DOHH2 (cell line): Measurements from ENCODE around the gene MAP2.

Experiments used
- H3F3A ChIP-seq: fragments of 200-600 bp; sonication (generic), shearing (Covaris generic); 2 replicates; pipeline ENCODE4 v1.6.0; 2016; ENCODE audit warnings: antibody characterized with exemption, mild to moderate bottlenecking; ENCODE audit not compliant: control insufficient read depth, insufficient read depth
- H3K27ac ChIP-seq: fragments of 200-600 bp; sonication (generic); 2 replicates; pipeline ENCODE4 v1.5.1; 2014; ENCODE audit warnings: low read depth, mild to moderate bottlenecking, low read length, moderate library complexity
- H3K27me3 ChIP-seq: fragments of 200-600 bp; sonication (generic); 2 replicates; pipeline ENCODE4 v1.6.1; 2014; ENCODE audit warnings: mild to moderate bottlenecking, low read length, mixed read lengths; ENCODE audit not compliant: control insufficient read depth
- H3K36me3 ChIP-seq: fragments of 200-600 bp; sonication (generic); 2 replicates; pipeline ENCODE4 v1.6.1; 2014; ENCODE audit warnings: mild to moderate bottlenecking, low read length, moderate library complexity, mixed read lengths; ENCODE audit not compliant: control insufficient read depth
- H3K4me1 ChIP-seq: fragments of 200-600 bp; sonication (generic); 2 replicates; pipeline ENCODE4 v1.6.1; 2014; ENCODE audit warnings: mild to moderate bottlenecking, low read length, mixed read lengths; ENCODE audit not compliant: control insufficient read depth
- H3K4me2 ChIP-seq: fragments of 200-600 bp; sonication (generic); 2 replicates; pipeline ENCODE4 v1.6.0; 2014; ENCODE audit warnings: mild to moderate bottlenecking, low read length, moderate library complexity
- H3K4me3 ChIP-seq: fragments of 200-600 bp; sonication (generic); 2 replicates; pipeline ENCODE4 v1.5.1; 2014; ENCODE audit warnings: mild to moderate bottlenecking, low read length, mixed read lengths
- H3K79me2 ChIP-seq: fragments of 200-600 bp; sonication (generic); 2 replicates; pipeline ENCODE4 v1.6.1; 2014; ENCODE audit warnings: mild to moderate bottlenecking, low read length, mixed read lengths; ENCODE audit not compliant: control insufficient read depth
- H3K9me2 ChIP-seq: fragments of 200-600 bp; sonication (generic); replicated peaks from 2 replicates; pipeline ENCODE4 v1.6.1; 2014; ENCODE audit warnings: mild to moderate bottlenecking, low read length, mixed read lengths; ENCODE audit not compliant: control insufficient read depth
- H3K9me3 ChIP-seq: fragments of 200-600 bp; sonication (generic); 2 replicates; pipeline ENCODE4 v1.6.1; 2014; ENCODE audit warnings: antibody characterized with exemption, low read length, mixed read lengths; ENCODE audit not compliant: control insufficient read depth, insufficient read depth
- H4K20me1 ChIP-seq: fragments of 200-600 bp; sonication (generic); 2 replicates; pipeline ENCODE4 v1.6.0; 2014; ENCODE audit warnings: low read depth, mild to moderate bottlenecking, antibody characterized with exemption, low read length, moderate library complexity; ENCODE audit not compliant: control insufficient read depth, insufficient read depth
- CTCF ChIP-seq: fragments of 200-600 bp; sonication (generic); IDR thresholded peaks from one replicate; pipeline ENCODE4 v1.5.1; 2014; ENCODE audit warnings: antibody characterized with exemption, mild to moderate bottlenecking, low read depth, low read length; ENCODE audit not compliant: poor library complexity, severe bottlenecking
- EZH2phosphoT487 ChIP-seq: fragments of 200-600 bp; sonication (generic); IDR thresholded peaks from 2 replicates; pipeline ENCODE4 v1.6.1; 2017; ENCODE audit warnings: borderline replicate concordance, mild to moderate bottlenecking, antibody characterized with exemption, low read length, moderate library complexity, mixed read lengths

Gene MAP2

GRCh38 chr2:209387389-209387788 lies 36.5 kb upstream of the MAP2 start:
- H3K9me2 ChIP-seq: no peaks in the 10 kb centered on the region

GRCh38 chr2:209388446-209389037 lies 35.3 kb upstream of the MAP2 start:
- Histone ChIP-seq H4K20me1 (no peaks in the 10 kb centered on the region), H3K27me3 (peaks cover 2% of the 10 kb centered on the region; the same call in 1 of the 2 replicates), H3K36me3 (no peaks in the 10 kb centered on the region), H3K4me1 (no peaks in the 10 kb centered on the region), H3K9me2 (no peaks in the 10 kb centered on the region), H3F3A (no peaks in the 10 kb centered on the region), H3K9me3 (no peaks in the 10 kb centered on the region), H3K4me2 (no peak overlapping the region), H3K4me3 (no peak overlapping the region), H3K27ac (no peak overlapping the region), H3K79me2 (no peaks in the 10 kb centered on the region)
- TF ChIP-seq EZH2phosphoT487: no peak
- TF ChIP-seq CTCF: no peak

More at GRCh38 chr2:209387389-209387788, 36.5 kb upstream of the MAP2 start:
- Histone ChIP-seq H3K4me1 (no peaks in the 10 kb centered on the region), H3K9me3 (no peaks in the 10 kb centered on the region), H3K79me2 (no peaks in the 10 kb centered on the region), H3F3A (no peaks in the 10 kb centered on the region), H4K20me1 (no peaks in the 10 kb centered on the region), H3K4me2 (no peak overlapping the region), H3K27me3 (peaks cover 2% of the 10 kb centered on the region; the same call in 1 of the 2 replicates), H3K36me3 (no peaks in the 10 kb centered on the region), H3K27ac (no peak overlapping the region), H3K4me3 (no peak overlapping the region)
- TF ChIP-seq EZH2phosphoT487 (no peak), CTCF (no peak)

DNA sequence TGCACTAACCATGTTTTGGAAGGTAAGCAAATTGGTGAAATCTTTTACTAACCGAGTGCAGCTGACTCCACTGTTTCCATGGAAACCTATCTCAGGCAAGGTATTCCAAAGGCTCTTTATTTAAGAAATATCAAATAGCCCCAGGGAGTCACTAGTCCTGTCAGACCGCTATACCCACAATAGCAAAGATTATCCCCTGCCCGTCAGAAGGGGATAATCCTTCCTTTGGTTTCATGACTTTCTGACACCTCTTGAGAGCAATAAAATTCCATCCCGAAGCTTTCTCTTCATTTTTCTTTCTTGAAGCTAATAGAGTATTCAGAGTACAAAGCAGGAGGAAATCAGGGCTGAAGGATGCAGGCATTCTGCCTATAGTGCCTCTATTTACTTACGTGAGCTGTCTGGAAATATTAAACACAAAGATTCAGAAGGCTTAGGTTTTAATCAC lies 34.7 kb upstream of the MAP2 start:
- H3K4me2 ChIP-seq: no peak overlapping the region
- H3K36me3 ChIP-seq: no peaks in the 10 kb centered on the region
- no peak overlapping the region for H3K27ac ChIP-seq
- no peaks in the 10 kb centered on the region for H4K20me1 ChIP-seq
- H3K4me1 ChIP-seq: no peaks in the 10 kb centered on the region
- no peaks in the 10 kb centered on the region for H3F3A ChIP-seq
- no peak overlapping the region for H3K4me3 ChIP-seq
- H3K9me2 ChIP-seq: no peaks in the 10 kb centered on the region
- peaks cover 2% of the 10 kb centered on the region; the same call in 1 of the 2 replicates for H3K27me3 ChIP-seq
- TF ChIP-seq CTCF: no peak
- TF ChIP-seq EZH2phosphoT487: no peak
- no peaks in the 10 kb centered on the region for H3K79me2 ChIP-seq
- H3K9me3 ChIP-seq: no peaks in the 10 kb centered on the region
